ENCODE measurements around the gene SEZ6L. TPM values are rescaled to one million over a fixed set of nuclear protein-coding genes. Genes with fewer than 3 reads are reported as not detected.
"Not testable (repeated sequence)": the region's sequence is repeated elsewhere in the genome, so short reads cannot be mapped to it uniquely, and the experiment has no call there.

SEZ6L gene
- total RNA-seq, 4 donors from 2014 or later = 0.19 to 0.52 (median 0.22) TPM; not detected in 1

- H3K4me3 ChIP-seq (ENCODE audit: low read depth, poor library complexity, severe bottlenecking) = no peak overlapping the region
- no peak for DNase-seq (ENCODE audit: low spot score in 2 of 2)
- intact Hi-C loops (cut with DNase I; ENCODE audit: low total_unique reads) = loop anchor here (10.0 kb wide), 1 partner anchor 66 kb away; no protein-coding TSS in a partner anchor
- TF ChIP-seq POLR2A (IDR thresholded peaks at IDR 0.05) = no peak
- TF ChIP-seq CTCF (IDR thresholded peaks at IDR 0.05) = no peak
- WGBS, 2 donors = 46 to 55% methylated on average over 1 of the region's 1 CpG
These were observed 230.0 kb downstream of the SEZ6L start for GRCh38 chr22:26399289-26399688.

GRCh38 chr22:26401726-26402125, 232.5 kb downstream of the SEZ6L start:
- no peak for TF ChIP-seq POLR2A (IDR thresholded peaks at IDR 0.05)
- no peak for TF ChIP-seq CTCF (IDR thresholded peaks at IDR 0.05)
- intact Hi-C loops (cut with DNase I; ENCODE audit: low total_unique reads) = no loop called here
- WGBS, 2 donors = 74 to 81% methylated on average over 5 of the region's 5 CpGs
- DNase-seq (ENCODE audit: low spot score in 2 of 2) = no peak
- no peak overlapping the region for H3K4me3 ChIP-seq (ENCODE audit: low read depth, poor library complexity, severe bottlenecking)

- intact Hi-C loops (cut with DNase I; ENCODE audit: low total_unique reads) = no loop called here
- WGBS, 2 donors = 43 to 52% methylated on average over 6 of the region's 6 CpGs
- DNase-seq (ENCODE audit: low spot score in 2 of 2) = peak in 1 of 2 donors; percentile 18
- H3K4me3 ChIP-seq (ENCODE audit: low read depth, poor library complexity, severe bottlenecking) = no peak overlapping the region
- TF ChIP-seq POLR2A (IDR thresholded peaks at IDR 0.05) (no peak), CTCF (IDR thresholded peaks at IDR 0.05) (no peak)
These were observed 235.7 kb downstream of the SEZ6L start for GRCh38 chr22:26404851-26405421.

- no peak overlapping the region for H3K4me3 ChIP-seq (ENCODE audit: low read depth, poor library complexity, severe bottlenecking)
- no peak for DNase-seq (ENCODE audit: low spot score in 2 of 2)
- 88 to 94% methylated on average over 4 of the region's 4 CpGs for WGBS, 2 donors
- TF ChIP-seq POLR2A (IDR thresholded peaks at IDR 0.05) (no peak), CTCF (IDR thresholded peaks at IDR 0.05) (no peak)
- intact Hi-C loops (cut with DNase I; ENCODE audit: low total_unique reads) = no loop called here
These were observed 236.9 kb downstream of the SEZ6L start for GRCh38 chr22:26406118-26406517.

- H3K4me3 ChIP-seq (ENCODE audit: low read depth, poor library complexity, severe bottlenecking); DNase-seq (ENCODE audit: low spot score in 2 of 2); intact Hi-C loops (cut with DNase I; ENCODE audit: low total_unique reads): not testable (repeated sequence)
- WGBS, 2 donors = 94% methylated on average over 7 of the region's 7 CpGs
These were observed 239.4 kb downstream of the SEZ6L start for GRCh38 chr22:26408562-26409220.

GRCh38 chr22:26409719-26410335, 240.6 kb downstream of the SEZ6L start:
- TF ChIP-seq POLR2A (IDR thresholded peaks at IDR 0.05) (no peak), CTCF (IDR thresholded peaks at IDR 0.05) (no peak)
- DNase-seq (ENCODE audit: low spot score in 2 of 2) = no peak
- H3K4me3 ChIP-seq (ENCODE audit: low read depth, poor library complexity, severe bottlenecking) = no peak overlapping the region
- WGBS, 2 donors = 42 to 52% methylated on average over 5 of the region's 5 CpGs
- intact Hi-C loops (cut with DNase I; ENCODE audit: low total_unique reads) = no loop called here

All from lower leg skin (tissue), 4 donors.